Endometrium (tissue), 2 donors: Measurements from ENCODE around the gene SOX10.

Experiments used
- FAIRE-seq: peaks from 2 replicates; lab custom pipeline; 2012; peaks lifted over from hg19 to GRCh38; lab: Jason Lieb, UNC
- donor health status: control.
- donor health status: control.

SOX10 gene

DNA sequence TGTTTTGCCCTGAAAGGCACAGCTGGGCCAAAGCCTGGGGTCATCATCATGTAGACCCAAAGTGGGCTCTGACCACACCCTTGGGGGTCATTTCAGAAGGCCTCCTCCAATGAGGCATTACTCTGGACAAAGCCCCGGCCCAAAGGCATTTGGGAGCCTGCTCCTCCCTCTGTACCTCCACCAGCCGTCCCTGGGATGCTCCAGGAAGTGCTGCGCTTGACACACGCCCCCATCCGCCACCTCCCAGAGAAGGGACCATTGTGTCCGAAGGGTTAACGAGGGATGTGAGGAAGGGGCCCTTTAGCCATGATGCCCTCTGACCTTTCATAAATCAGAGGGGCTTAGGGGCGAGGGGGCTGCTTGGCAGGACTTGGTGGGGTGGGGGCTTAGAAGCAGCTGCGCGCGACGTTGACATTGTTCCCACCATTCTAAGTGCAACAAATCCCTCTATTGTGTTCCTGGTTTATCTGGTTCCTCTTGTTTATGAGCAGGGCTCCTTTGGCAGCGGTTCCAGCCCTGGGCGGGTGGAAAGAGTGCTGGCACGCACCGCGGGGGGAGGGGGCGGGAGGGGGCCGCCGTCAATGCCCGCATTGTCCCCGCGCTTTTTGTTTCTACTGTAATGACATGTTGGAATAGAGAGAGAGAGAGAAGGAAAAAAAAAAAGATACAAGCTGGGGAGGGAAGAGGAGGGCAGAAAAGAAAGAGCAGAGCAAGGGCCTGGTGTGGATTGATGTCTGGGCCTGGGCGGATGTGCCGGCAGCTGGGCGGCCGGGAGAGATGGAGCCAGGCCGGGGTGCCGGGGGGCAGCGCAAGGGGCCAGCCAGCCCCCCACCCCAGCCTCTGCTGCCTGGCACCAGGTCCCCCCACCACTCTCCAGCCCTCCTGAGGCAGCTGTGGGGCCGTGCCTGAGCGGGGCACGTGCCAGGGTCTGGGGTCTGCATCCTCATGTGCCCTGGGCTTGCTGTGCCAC lies 32.1 kb upstream of the SOX10 start:
- no peak for FAIRE-seq

DNA sequence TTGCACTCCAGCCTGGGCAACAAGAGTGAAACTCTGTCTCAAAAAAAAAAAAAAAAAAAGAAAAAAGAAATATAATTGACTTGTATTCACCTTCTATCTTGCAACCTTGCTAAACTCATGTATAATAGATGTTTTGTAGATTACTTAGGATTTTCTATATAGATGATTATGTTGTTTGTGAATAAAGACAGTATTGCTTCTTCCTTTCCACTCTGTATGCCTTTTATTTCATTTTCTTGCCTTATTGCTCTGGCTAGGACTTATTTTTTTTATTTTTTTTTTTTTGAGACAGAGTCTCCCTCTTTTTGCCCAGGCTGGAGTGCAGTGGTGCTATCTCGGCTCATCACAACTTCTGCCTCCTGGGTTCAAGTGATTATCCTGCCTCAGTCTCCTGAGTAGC lies 29.7 kb upstream of the SOX10 start:
- no peak for FAIRE-seq

DNA sequence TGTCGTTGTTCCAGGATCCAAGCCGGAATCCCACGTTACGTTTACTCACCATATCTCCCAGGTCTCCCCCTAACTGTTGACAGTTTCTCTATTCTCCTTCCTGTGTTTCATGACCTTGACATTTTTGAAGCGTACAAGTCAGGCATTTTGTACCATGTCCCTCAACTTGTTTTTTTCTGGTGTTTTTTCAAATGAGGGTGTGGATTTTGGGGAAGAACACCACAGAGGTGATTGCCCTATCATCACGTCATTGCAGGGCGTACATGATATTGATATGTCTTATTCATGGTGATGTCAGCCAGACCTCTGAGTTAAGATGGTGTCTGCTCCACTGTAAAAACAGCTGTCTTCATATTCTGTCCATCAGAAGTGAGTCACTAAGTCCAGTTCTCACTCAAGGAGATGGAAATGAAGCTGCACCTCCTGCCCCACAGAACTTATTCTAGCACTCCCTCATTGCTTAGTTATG lies 28.3 kb upstream of the SOX10 start:
- FAIRE-seq: no peak

DNA sequence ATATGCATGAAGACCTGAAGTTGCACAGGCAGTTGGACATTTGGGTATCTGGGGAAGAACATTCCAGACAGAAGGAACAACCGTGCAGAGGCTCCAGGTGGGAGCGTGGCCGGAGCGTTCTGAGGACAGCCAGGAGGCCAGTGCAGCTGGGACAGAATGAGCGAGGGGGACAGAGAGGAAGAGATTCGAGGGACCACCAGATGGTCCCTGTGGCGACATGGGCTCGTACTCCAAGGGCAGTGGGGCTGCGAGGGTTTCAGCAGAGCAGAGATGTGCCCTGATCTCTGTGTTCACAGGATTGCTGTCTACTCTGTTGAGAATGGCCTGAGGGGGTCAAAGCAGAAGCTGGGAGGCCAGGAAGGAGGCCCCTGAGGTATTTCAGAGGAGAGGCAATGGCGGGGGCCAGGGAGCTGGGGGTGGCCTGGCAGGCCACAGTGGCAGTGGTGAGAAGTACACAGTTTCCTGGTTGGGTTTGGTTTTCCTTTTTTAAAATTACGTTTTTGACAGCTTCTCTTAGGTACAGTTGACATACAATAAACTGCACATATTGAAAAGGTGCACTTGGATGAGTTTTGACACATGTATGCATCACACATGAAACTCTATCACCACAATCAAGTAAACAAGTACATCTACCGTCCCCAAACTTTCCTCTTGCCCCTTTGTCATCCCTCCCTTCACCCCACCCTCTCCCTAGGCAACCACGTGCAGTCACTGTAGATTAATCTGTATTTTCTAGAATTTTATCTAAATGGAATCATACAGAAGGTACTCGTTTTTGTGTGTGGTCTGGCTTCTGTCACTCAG lies 24.8 kb upstream of the SOX10 start:
- FAIRE-seq: no peak

DNA sequence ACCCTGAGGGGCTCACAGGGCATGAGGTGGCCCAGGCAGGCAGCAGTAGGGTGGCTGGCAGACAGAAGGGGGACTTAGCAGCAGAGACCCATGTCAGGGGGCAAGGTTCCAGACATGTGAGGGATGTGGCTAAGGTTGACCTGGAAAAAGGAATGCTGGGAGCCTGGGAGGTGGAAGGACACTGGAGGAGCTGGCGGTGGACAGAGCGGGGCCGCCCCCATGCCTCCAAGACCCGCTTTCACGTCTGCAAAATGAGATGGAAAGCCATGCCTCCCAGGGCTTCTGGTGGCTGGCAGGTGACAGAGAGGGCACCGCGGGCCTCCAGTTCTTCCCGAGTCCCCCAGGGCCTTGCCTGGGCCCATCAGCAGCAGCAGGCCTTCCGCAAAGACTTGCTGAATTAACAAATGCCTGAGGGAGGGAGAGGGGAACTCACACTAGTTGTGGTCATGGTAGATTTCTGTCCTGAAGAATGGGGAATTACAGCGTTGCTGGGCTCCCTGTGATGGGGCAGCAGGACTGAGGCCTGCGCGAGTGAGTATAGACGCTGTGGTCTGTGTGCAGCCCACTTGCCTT lies 23.1 kb upstream of the SOX10 start:
- no peak for FAIRE-seq

DNA sequence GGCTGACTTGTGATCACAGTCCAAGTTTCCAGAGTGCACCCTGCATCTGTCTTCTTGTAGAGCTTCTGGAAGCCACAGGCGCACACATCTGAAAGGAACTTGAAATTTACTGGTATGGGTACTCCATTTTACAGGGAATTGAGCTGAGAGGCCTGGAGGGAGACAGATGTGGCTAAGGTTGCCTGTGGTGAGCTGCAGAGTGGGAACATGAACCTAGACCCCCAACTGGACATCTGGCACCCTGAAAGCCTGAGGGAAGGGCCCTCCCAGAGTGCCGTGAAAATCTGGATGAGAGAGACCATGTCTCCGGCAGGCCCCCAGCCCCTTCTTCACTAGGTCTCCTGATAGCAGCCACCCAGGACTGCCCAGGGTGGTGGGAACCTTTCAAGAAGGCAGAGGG lies 22.6 kb upstream of the SOX10 start:
- FAIRE-seq: no peak

DNA sequence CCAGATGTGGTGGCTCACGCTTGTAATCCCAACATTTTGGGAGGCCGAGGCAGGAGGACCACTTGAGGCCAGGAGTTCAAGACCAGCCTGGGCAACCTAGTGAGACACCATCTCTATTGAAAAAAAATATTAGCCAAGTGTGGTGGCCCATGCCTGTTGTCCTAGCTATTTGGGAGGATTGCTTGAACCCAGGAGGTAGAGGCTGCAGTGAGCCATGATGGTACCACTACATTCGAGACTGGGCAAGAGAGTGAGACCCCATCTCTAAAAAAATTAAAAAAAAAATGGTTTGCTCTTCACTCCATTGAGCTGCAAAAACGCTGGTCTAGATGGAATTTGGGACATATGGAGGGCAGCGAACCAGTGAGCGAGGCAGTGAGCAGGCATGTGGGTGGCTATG lies 21.6 kb upstream of the SOX10 start:
- no peak for FAIRE-seq

DNA sequence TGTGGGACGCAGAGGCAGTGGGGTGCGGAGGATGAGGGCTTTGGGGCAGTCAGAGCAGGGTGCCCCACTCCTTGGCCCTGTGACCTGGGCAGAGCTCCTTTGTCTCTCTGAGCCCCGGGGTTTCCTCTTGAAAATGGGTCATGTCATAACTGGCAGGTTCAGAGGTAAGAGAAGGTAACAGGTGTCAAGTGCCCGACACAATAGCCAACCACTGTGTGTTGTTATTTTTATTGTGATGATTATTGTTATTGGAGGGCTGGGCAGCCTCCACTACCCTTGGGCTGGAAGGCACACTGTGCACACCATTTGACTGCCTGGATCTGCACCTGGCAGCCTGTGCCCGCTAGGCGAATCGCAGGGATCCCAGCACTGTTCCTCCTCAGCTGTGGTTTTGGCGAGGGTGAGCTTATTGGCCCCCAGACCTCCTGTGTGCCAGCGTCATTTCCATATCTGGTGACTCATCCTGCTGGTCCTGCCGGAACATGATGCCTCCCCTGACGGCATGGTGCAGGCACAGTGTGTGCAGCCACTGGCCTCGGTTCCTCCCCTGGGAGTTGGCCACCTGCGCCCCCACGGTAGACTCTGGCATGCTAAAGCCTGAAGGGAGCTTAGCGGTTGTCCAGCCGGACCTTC lies 15.4 kb upstream of the SOX10 start:
- FAIRE-seq: no peak

DNA sequence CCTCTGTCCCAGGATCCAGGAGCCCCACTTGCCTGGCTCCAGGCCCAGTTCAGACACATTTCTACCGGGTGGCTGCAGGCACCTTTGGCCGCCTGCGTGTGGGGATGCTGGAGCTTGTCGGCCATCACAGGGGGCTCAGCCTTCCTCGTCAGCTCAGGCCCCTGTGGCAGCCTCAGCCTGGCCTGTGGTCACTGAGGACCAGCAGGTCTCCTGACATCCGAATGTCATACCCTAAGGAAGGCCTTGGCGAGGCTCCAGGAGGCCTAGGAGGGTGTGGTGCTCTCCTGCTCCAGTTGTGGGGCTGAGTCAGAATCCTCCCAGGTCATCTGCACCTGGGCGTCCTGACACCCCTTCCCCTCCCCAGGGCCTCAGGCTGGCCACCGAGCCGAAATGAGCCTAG lies 14.9 kb upstream of the SOX10 start:
- no peak for FAIRE-seq

DNA sequence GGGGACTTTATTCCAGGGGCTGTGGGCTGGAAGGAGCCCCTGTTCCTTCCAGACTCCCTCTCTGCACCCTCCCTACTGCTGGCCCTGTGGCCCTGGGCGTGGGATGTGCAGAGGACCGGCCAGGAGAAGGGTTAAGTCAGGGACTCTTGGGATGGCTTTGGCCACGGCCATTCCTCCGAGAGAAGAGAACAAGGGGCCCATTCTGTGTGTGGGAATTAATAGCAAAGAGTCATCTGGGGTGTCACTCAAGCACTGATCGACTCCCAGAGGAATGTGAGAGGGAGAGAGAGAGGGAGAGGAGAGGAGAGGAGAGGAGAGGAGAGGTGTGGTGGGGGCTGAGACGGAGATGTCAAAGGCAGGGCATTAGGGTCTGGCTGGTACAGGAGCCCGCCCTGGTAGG lies 14.2 kb upstream of the SOX10 start:
- FAIRE-seq: no peak

DNA sequence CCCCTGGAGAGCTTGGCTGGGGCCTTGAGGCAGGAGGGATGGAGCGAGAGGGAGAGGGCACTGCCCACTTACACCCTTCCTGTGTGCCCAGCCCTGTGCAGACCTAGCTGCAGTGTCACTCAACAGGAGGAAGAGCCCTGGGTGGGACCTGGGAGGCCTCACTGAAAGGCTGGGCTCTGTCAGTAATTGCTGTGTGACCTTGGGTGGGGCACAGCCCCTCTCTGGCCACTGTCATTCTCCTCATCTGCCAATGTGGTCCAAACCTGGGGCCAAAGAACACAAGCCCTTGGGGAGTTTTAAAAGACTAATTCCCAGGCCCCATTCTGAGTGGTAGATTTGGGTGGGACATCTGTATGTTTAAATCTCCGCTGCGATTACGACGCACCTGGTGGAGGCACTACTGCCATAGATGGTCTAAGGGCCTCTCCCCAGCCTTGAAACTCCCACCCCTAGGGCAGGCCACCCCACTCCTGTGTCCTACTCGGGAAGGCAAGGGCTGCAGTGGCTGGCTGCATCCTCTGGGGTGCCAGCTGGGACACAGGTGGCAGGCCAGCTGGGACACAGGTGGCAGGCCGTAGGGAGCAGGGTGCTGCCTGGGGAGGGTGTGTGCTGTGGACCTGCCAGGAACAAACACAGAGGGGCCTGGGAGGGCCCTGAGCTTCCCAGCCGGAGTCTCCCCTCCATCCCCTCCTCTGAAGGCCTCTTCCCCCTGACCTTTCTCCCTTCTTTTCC lies 12.3 kb upstream of the SOX10 start:
- FAIRE-seq: no peak

DNA sequence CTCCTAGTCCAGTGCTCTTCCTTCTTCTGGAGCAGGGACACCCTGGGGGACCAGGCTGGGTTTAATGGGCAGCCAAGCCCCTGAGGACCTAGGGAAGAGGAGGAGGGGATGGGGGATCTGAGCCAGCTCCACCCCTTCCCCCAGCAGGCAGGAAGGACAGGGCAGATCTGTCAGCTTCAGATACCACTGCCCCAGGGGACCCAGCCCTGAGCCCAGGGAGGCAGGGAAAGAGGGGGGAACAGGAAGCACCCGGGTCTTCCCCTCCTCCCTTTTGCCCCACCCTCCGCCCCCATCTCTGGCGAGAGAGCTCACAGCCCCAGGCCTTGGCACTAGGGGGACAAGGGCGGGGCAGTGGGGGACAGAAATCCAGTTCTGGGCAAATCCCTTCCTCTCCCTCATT lies 11.7 kb upstream of the SOX10 start:
- no peak for FAIRE-seq

DNA sequence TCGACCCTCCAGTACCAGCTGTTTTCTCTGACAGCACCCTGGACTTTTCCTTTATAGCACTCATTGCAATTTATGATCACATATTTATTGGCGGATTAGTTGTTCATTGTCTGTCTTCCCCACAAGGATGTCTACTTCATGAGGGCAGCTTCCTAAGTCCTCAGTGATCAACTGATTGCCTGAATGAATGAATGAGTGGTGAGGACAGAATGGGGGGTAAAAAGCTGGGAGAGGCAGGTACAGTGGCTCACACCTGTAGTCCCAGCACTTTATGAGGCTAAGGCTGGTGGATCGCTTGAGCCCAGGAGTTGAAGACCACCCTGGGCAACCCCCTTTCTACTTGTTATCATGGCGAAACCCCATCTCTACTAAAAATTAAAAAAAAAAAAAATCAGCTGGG lies 11.1 kb upstream of the SOX10 start:
- FAIRE-seq: no peak

DNA sequence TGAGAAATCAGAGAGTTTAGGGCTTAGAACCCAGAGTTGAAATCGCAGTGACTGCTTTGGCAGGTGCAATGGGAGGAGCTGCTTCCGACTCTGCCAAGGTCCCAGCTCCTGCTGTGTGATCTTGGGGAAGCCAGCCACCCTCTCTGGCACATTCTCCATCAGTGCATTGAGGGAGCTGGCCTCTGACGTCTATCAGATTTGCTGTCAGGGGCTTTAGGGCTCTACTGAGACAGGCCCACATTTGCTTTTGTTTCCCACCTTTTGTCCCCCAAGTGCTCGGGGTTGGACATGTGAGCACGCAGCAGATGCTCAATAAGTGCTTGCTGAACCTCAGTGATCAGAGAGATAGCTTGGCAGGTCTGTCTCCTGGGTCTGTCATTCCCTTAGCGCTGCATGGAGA lies 10.6 kb upstream of the SOX10 start:
- no peak for FAIRE-seq

DNA sequence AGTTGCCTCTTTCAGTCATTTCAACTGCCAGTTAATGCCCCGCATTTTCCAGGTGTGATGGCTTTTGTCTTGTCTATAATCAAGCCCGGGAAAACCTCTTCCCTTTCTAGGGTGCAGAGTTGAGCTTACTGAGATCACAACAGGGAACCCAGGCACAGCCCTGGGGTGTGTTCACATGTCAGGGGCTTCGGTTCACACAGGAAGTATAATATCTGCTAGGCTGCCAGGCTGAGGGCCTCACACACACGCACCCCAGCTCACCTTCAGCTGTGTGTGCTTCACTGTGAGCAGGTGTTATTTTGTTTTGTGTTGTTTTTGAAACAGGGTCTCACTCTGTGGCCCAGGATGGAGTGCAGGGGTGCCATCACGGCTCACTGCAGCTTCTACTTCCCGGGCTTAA lies 9.7 kb upstream of the SOX10 start:
- no peak for FAIRE-seq

DNA sequence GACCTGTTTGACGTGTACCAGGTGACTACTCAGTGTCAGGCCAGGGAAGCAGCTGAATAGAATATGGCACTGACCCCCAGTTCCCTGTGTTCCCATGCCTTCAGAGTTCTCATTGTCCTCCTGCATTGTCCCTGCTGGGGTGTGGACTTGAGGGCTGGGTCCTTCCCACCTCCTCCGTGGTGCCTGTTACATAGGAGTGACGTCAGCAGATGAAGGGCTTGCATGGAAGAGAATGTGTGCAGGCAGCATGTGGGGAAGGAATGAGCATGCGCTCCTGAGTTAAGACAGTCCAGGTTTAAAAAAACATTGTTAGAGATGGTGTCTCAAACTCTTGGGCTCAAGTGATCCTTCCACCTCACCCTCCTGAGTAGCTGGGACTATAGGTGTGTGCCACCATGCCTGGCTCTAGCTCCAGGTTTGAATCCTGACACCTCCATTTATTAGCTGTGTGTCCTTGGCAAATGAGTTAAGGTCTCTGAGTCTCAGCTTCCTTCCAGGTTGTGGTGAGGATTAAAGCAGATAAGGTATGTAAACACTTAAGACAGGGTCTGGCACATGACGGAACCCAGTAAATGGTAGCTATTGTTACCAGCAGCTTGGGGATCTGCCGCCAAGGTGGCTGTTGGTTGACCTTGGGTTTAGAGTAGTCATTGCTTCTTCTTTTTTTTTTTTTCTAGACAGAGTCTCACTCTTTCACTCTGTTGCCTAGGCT lies 7.5 kb upstream of the SOX10 start:
- no peak for FAIRE-seq

DNA sequence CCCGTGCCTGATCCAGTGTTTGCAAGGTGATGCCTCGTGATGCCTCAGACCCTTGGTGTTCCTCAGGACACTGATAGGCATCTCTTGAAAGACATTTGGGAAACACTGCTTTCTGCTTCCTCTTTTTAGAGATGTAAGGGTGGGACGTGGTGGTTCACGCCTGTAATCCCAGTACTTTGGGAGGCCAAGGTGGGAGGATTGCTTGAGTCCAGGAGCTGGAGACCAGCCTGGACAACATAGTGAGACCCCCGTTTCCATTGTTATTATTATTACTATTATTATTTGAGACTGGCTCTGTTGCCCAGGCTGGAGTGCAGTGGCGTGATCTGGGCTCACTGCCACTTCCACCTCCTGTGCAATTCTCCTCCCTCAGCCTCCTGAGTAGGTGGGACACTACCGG lies 6.5 kb upstream of the SOX10 start:
- FAIRE-seq: no peak

DNA sequence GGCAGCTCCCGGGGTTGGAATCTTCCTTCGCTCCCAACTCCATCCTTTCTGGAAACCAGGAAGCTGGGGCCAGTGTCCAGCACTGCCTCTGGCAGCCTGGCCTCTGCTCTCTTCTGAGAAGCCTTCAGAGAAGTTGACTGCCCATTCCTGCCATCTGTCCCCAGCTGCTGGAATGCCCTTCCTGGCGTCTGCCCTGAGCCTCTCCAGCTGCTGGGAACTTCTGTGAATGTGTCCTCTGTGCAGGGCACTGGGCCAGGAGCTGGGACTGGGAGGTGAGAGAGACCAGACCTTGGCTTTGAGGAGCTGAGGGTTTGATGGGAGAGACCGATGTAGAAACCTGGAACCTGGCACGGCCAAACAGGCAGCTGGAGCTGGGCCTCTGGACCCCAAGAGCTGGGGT lies 5.9 kb upstream of the SOX10 start:
- FAIRE-seq: no peak

DNA sequence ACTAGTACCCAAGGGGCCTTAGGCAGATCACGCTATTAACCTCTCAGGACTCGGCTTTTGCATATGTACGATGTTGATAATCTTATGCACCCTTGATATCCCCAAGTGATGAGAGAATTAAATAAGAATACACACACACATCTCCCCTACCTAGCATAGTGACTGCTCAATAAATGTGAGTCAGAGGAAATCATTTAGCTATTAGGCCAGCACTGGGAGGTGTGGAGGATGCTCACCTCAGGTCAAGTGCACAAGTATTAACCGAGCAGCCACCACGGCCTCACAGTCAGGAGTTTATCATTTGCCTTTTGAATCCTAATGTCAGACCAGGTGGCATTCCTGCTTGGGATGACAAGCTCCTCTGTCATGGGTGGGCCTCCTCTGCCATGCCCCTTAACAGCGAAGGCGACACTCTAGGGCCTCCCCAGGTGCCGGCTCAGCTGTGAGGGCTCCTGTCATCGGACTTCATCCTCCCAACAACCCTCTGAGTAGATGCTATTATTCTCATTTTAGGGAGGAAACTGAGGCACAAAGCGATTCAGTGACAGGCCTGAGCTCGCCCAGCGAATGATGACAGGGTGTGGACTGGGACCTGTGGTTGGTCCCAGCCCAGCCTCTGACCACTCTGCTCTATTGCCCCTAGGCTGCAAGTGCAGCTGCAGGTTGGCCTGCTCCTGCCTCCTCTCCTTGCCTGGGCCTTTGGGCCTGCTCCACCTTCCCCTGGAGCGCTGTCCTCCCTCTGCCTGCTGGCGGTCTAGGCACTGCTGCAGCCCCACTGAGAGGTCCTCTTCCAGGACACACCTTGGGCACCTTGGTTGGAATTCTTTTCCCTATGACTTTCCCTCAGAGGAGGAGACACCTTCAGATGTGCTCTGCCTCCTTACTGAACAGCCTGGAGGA lies 5.0 kb upstream of the SOX10 start:
- no peak for FAIRE-seq

DNA sequence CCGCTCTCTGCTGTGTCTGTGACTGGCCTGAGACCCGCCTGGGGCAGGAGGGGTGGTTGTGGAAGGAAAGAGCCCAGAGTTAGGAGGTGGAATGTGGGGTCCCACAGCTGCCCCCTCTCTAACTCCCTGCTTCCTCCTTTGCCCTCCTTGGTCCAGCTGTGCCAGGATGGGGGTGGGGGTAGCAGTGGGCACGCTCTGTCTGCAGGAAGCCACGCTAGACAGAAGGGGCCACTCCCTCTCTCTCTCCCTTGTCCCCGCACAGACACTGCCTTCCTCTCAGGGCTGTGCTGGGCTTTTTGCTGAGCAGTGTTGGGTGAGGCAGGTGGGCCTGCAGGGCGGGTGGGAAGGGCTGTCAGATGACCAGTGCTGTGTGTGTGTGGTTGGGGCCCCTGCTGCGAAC lies 2.0 kb upstream of the SOX10 start:
- FAIRE-seq: no peak
